NT2/D1 (cell line): ENCODE measurements around the gene CFD.
"Not testable (repeated sequence)": the region's sequence is repeated elsewhere in the genome, so short reads cannot be mapped to it uniquely, and the experiment has no call there.

Experiments used
- DNase-seq: peaks from one replicate; pipeline ENCODE4 v3.0.0-alpha.2; 2011; ENCODE audit warnings: low read depth, low spot score
- H3K27me3 ChIP-seq: 2 replicates; pipeline ENCODE4 v1.6.0; 2011; ENCODE audit warnings: mild to moderate bottlenecking; ENCODE audit not compliant: insufficient read length, insufficient read depth
- H3K36me3 ChIP-seq: 2 replicates; pipeline ENCODE4 v1.6.1; 2011; ENCODE audit warnings: mild to moderate bottlenecking, low read length, mixed read lengths; ENCODE audit not compliant: insufficient read depth, insufficient read length
- H3K4me1 ChIP-seq: 2 replicates; pipeline ENCODE4 v1.5.1; 2011; ENCODE audit not compliant: insufficient read depth, insufficient read length
- H3K4me3 ChIP-seq: 2 replicates; pipeline ENCODE4 v1.5.1; 2011; ENCODE audit warnings: low read depth; ENCODE audit not compliant: insufficient read length
- H3K9ac ChIP-seq: 2 replicates; pipeline ENCODE4 v1.6.0; 2011; ENCODE audit warnings: low read depth; ENCODE audit not compliant: insufficient read length
- H3K9me3 ChIP-seq: 2 replicates; pipeline ENCODE4 v1.5.1; 2011; ENCODE audit warnings: mild to moderate bottlenecking, low read length; ENCODE audit not compliant: insufficient read depth
- SUZ12 ChIP-seq: IDR thresholded peaks from 2 replicates; pipeline ENCODE4 v1.6.1; 2011; ENCODE audit not compliant: insufficient read length, insufficient read depth; ENCODE audit errors: extremely low read depth
- YY1 ChIP-seq: IDR thresholded peaks from 2 replicates; pipeline ENCODE4 v1.6.1; 2011; ENCODE audit not compliant: insufficient read length, insufficient read depth
- ZNF274 ChIP-seq: IDR thresholded peaks from 2 replicates; pipeline ENCODE4 v1.6.1; 2011; ENCODE audit warnings: mild to moderate bottlenecking, low read depth, low read length

The CFD gene

DNA sequence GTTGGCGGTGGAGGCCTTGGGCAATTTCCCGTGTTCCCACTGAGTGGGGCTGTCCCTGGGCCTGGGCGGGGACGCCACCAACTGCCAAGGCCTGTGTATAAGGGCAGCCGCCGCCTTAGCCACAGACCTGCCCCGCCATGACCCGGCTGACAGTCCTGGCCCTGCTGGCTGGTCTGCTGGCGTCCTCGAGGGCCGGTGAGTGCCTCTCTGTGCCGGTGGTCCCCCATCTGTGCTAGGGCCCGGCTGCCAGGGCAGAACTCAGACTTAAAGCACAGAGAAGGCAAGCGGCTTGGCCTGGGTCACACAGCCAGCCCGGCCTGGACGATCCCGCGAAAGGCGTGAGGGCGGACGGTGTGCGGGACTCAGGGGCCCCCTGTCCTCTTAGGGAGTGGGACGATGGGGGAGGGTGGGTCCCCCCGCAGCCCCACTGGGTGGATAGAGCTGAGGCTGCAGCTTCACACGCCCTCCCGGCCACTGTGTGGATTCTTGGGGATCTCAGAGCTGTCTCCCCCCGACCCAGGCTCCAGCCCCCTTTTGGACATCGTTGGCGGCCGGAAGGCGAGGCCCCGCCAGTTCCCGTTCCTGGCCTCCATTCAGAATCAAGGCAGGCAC is 31.6 kb upstream of the CFD start, which contains the start of gene AZU1:
TSS of gene AZU1 (plus strand) at position 128 of the 612 bp plus-strand sequence. CDS start at position 138, 10 bp downstream.
- H3K9ac ChIP-seq: no peak within 1 kb of the TSS
- DNase-seq: no peak
- H3K27me3 ChIP-seq: no peaks in the 10 kb centered on the region
- H3K4me3 ChIP-seq: no peak within 1 kb of the TSS
- H3K9me3 ChIP-seq: no peaks in the 10 kb centered on the region
- H3K4me1 ChIP-seq: peaks cover 12% of the 10 kb centered on the region
- H3K36me3 ChIP-seq: no peaks in the 10 kb centered on the region
- TF ChIP-seq ZNF274 (no peak), SUZ12 (no peak), YY1 (no peak)

DNA sequence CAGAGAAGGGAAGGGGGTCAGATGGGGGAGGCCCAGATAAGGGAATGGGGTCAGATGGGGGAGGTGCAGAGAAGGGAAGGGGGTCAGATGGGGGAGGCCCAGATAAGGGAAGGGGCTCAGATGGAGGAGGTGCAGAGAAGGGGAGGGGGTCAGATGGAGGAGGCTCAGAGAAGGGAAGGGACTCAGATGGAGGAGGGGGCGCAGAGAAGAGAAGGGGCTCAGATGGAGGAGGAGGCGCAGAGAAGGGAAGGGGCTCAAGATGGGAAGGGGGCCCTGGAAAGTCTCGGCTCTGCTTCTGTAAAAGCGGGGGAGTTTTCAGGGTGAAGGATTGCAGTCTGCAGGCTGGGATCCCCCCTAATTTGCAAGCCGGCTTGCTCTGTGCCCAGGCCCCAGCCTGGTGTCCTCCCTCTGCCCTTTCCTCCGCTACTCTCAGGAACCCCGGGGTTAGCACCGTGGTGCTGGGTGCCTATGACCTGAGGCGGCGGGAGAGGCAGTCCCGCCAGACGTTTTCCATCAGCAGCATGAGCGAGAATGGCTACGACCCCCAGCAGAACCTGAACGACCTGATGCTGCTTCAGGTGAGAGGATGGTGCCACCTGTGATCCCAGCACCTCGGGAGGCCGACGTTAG is 30.2 kb upstream of the CFD start:
- TF ChIP-seq SUZ12 (no peak), ZNF274 (no peak), YY1 (no peak)
- Histone ChIP-seq H3K4me3 (no peak overlapping the region), H3K4me1 (peaks cover 5% of the 10 kb centered on the region), H3K36me3 (no peaks in the 10 kb centered on the region), H3K27me3 (no peaks in the 10 kb centered on the region), H3K9ac (no peak overlapping the region), H3K9me3 (no peaks in the 10 kb centered on the region)
- DNase-seq: no peak

DNA sequence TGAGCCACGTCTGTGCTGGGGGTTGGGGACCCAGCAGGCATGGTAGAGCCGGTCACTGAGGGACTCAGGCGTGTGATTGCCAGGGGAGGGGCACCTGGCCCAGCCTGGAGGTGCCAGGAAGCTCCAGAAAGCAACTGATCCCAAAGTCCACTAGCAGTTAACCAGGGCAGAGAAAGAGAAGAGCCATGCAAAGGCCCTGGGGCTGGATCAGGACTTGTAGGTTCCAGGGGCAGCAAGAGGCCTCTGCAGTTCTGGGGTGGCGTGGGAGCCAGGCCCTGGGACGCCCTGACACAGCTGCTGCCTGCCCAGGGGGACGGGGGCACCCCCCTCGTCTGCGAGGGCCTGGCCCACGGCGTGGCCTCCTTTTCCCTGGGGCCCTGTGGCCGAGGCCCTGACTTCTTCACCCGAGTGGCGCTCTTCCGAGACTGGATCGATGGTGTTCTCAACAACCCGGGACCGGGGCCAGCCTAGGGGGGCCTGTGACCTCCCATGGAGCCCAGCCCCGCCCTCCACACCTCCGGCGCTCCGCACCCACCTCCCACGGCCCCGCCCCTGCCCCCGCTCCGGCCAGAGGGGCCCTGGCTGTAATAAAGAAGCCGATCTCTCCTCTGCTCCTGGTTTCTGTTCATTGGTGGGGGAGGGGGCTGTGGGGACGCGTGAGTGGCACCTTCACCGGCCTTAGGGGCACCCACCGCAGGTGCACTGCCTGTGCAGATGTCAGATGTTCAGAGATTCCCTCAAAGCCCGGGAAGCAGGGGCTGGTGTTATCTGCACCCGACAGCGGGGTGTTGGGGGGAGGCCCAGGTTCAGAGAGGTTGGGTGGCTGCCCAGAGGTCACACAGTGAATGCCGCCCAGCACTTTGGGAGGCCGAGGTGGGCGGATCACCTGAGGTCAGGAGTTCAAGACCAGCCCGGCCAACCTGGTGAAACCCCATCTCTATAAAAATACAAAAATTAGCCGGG is 27.8 kb upstream of the CFD start:
- no peaks in the 10 kb centered on the region for H3K27me3 ChIP-seq
- no peak overlapping the region for H3K9ac ChIP-seq
- no peak for TF ChIP-seq SUZ12
- no peak for TF ChIP-seq ZNF274
- no peak for TF ChIP-seq YY1
- peaks cover 3% of the 10 kb centered on the region for H3K4me1 ChIP-seq
- H3K4me3 ChIP-seq: no peak overlapping the region
- H3K36me3 ChIP-seq: no peaks in the 10 kb centered on the region
- no peak for DNase-seq
- H3K9me3 ChIP-seq: no peaks in the 10 kb centered on the region

DNA sequence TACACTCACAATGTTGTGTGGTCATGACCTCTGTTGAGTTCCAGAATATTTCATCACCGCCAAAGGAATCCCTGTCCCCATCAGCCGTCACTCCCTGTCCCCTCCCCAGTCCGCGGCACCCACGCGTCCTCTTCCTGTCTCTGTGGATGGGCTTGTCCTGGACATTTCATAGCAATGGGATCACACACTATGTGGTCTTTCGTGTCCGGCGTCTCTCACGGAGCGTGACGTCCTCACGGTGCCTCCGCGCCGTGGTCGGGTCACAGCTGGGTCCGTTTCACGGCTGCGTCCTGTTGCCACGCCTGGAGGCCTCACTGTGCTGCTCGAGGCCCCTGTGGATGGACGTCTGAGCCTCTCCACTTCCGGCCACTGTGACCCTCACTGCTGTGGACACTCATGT is 25.2 kb upstream of the CFD start:
- H3K4me3 ChIP-seq: no peak overlapping the region
- no peaks in the 10 kb centered on the region for H3K9me3 ChIP-seq
- no peaks in the 10 kb centered on the region for H3K36me3 ChIP-seq
- DNase-seq: no peak
- no peak overlapping the region for H3K9ac ChIP-seq
- no peak for TF ChIP-seq SUZ12
- H3K27me3 ChIP-seq: no peaks in the 10 kb centered on the region
- H3K4me1 ChIP-seq: peaks cover 5% of the 10 kb centered on the region

DNA sequence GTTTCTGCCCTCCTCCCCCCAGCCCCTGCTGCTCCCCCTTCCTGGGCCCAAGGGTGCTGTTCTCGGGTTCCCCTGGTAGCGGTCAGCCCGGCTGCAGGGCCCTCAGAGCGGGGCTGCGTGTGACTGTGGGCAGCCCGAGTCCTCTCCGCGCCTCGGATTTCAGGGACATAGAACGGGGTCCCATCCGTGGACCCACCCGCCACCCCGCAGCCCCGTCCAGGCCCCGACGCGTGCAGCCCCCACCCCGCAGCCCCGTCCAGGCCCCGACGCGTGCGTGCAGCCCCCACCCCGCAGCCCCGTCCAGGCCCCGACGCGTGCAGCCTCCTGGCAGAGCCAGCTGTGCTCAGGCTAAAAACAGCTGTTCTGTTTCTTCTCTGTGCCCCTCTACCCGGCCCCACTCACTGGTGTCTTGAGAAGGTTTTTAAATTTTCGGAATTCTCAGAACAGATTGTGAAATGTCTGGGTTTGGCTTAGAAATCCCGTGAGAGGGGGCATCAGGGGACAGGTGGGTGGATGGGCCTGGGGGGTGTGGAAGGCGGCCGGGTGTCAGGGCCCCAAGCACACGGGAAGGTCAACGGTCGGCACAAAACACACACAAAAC is 24.2 kb upstream of the CFD start:
- no peak for DNase-seq
- no peak overlapping the region for H3K9ac ChIP-seq
- H3K4me3 ChIP-seq: no peak overlapping the region
- TF ChIP-seq YY1: no peak
- TF ChIP-seq ZNF274: no peak
- TF ChIP-seq SUZ12: no peak
- H3K27me3 ChIP-seq: no peaks in the 10 kb centered on the region
- H3K9me3 ChIP-seq: no peaks in the 10 kb centered on the region
- H3K4me1 ChIP-seq: peaks cover 5% of the 10 kb centered on the region
- H3K36me3 ChIP-seq: no peaks in the 10 kb centered on the region

DNA sequence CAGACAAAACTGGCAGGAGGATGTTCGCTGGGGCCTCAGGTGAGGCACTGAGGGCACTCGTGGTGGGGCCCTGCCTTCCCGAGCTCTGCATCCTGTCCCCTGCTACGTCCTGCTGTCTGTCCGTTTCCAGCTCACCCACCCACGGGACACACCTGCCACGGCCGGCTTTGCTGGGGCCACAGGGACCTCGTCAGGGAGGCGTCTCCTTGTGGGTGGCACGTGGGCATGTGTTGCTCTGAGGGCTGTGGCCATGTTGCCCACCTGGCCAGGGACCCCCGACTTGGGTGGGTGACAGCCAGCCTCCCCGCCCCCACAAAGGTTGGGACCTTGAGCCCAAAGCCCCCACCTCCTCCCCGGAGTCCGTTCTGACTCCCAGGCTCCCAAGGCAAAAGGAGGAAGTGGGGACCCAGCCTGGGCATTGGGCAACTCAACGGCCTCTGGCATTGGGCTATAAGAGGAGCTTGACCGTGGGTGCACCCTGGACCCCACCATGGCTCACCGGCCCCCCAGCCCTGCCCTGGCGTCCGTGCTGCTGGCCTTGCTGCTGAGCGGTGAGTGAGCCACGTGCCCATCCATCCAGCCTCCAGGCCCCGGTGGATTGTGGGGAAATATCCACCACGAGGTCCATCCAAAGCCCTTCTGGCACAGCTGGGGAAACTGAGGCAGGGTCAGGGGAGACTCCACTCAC is 18.8 kb upstream of the CFD start, which contains the start of gene PRTN3:
TSS of gene PRTN3 (plus strand) at position 481 of the 688 bp plus-strand sequence. CDS start at position 491, 10 bp downstream.
- DNase-seq: no peak
- no peak within 1 kb of the TSS for H3K4me3 ChIP-seq

DNA sequence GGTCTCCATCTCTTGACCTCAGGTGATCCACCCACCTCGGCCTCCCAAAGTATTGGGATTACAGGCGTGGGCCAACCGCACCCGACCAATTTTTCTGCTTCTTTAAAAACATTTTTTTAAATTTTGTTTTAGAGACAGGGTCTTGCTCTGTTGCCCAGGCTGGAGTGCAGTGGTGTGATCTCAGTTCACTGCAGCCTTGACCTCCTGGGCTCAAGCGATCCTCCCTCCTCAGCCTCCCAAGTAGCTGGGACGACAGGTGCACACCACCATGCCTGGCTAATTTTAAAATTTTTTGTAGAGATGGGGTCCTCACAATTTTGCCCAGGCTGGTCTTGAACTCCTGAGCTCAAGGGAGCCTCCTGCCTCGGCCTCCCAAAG is 16.7 kb upstream of the CFD start:
- Histone ChIP-seq H3K4me1 (peaks cover 17% of the 10 kb centered on the region), H3K27me3 (peaks cover 16% of the 10 kb centered on the region)
- not testable (repeated sequence) for H3K36me3 ChIP-seq, H3K9ac ChIP-seq, H3K4me3 ChIP-seq, DNase-seq, H3K9me3 ChIP-seq

More for the DNA sequence above, 18.8 kb upstream of the CFD start, which contains the start of gene PRTN3:
- H3K4me1 ChIP-seq: peaks cover 10% of the 10 kb centered on the region
- no peak within 1 kb of the TSS for H3K9ac ChIP-seq
- TF ChIP-seq YY1: no peak
- TF ChIP-seq ZNF274: no peak
- TF ChIP-seq SUZ12: no peak
- H3K9me3 ChIP-seq: no peaks in the 10 kb centered on the region
- H3K36me3 ChIP-seq: no peaks in the 10 kb centered on the region
- peaks cover 16% of the 10 kb centered on the region for H3K27me3 ChIP-seq
